ENCODE measurements around the gene AKR7A2. TPM values are rescaled to one million over a fixed set of nuclear protein-coding genes. Genes with fewer than 3 reads are reported as not detected.

AKR7A2 gene
- total and polyA plus RNA-seq, 2 experiments from 2014 or later = 20.8 to 53.6 TPM

DNA sequence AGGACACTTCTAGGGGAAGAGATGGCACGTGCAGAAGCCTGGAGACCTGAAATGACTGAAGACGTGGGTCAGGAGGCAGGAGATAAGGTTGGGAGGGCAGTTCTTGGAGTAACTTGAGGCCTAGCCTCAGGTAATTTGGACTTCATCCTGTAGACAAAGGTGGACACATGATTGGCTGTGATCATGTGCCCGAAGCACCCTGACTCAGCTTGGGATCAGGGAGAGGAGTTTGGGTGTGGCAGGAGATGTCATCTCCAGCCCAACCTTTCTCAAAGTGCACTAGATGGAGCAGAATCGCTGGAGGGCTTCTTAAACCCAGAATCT lies 1.7 kb upstream of the AKR7A2 start:
- Mint-ChIP-seq H3K9me3 (no peaks in the 10 kb centered on the region), H3K36me3 (ENCODE audit: low read depth) (peaks cover 13% of the 10 kb centered on the region), H3K4me3 (peak overlapping the region; percentile 83; the same call in 2 of the 3 replicates), H3K27ac (no peak overlapping the region), H3K4me1 (peaks cover 22% of the 10 kb centered on the region), H3K27me3 (ENCODE audit: insufficient read depth, low read depth, poor library complexity) (peaks cover 5% of the 10 kb centered on the region)
- TF ChIP-seq, protein P1, sequence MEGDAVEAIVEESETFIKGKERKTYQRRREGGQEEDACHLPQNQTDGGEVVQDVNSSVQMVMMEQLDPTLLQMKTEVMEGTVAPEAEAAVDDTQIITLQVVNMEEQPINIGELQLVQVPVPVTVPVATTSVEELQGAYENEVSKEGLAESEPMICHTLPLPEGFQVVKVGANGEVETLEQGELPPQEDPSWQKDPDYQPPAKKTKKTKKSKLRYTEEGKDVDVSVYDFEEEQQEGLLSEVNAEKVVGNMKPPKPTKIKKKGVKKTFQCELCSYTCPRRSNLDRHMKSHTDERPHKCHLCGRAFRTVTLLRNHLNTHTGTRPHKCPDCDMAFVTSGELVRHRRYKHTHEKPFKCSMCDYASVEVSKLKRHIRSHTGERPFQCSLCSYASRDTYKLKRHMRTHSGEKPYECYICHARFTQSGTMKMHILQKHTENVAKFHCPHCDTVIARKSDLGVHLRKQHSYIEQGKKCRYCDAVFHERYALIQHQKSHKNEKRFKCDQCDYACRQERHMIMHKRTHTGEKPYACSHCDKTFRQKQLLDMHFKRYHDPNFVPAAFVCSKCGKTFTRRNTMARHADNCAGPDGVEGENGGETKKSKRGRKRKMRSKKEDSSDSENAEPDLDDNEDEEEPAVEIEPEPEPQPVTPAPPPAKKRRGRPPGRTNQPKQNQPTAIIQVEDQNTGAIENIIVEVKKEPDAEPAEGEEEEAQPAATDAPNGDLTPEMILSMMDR (conservative IDR thresholded peaks at IDR 0.05; ENCODE audit: low read depth in 2 of 2) = no peak
- TF ChIP-seq STAT1 (IDR thresholded peaks at IDR 0.05; ENCODE audit: unreplicated experiment) (no peak), POLR2AphosphoS5 (IDR thresholded peaks at IDR 0.05; ENCODE audit: low read depth) (no peak), ZNF114 (CRISPR knock-in tag; IDR thresholded peaks at IDR 0.05) (no peak), CREB1 (CRISPR knock-in tag; IDR thresholded peaks at IDR 0.05; ENCODE audit: low read depth) (no peak), EZH2phosphoT487 (IDR thresholded peaks at IDR 0.05; ENCODE audit: unreplicated experiment) (no peak), NANOG (IDR thresholded peaks at IDR 0.05; ENCODE audit: borderline replicate concordance) (no peak), JUNB (IDR thresholded peaks at IDR 0.05; ENCODE audit: unreplicated experiment) (no peak), EZH2 (IDR thresholded peaks at IDR 0.05; ENCODE audit: low read depth, unreplicated experiment) (no peak)
- TF ChIP-seq, protein P2, sequence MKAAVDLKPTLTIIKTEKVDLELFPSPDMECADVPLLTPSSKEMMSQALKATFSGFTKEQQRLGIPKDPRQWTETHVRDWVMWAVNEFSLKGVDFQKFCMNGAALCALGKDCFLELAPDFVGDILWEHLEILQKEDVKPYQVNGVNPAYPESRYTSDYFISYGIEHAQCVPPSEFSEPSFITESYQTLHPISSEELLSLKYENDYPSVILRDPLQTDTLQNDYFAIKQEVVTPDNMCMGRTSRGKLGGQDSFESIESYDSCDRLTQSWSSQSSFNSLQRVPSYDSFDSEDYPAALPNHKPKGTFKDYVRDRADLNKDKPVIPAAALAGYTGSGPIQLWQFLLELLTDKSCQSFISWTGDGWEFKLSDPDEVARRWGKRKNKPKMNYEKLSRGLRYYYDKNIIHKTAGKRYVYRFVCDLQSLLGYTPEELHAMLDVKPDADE (IDR thresholded peaks at IDR 0.05) = no peak
- TF ChIP-seq, protein P3, sequence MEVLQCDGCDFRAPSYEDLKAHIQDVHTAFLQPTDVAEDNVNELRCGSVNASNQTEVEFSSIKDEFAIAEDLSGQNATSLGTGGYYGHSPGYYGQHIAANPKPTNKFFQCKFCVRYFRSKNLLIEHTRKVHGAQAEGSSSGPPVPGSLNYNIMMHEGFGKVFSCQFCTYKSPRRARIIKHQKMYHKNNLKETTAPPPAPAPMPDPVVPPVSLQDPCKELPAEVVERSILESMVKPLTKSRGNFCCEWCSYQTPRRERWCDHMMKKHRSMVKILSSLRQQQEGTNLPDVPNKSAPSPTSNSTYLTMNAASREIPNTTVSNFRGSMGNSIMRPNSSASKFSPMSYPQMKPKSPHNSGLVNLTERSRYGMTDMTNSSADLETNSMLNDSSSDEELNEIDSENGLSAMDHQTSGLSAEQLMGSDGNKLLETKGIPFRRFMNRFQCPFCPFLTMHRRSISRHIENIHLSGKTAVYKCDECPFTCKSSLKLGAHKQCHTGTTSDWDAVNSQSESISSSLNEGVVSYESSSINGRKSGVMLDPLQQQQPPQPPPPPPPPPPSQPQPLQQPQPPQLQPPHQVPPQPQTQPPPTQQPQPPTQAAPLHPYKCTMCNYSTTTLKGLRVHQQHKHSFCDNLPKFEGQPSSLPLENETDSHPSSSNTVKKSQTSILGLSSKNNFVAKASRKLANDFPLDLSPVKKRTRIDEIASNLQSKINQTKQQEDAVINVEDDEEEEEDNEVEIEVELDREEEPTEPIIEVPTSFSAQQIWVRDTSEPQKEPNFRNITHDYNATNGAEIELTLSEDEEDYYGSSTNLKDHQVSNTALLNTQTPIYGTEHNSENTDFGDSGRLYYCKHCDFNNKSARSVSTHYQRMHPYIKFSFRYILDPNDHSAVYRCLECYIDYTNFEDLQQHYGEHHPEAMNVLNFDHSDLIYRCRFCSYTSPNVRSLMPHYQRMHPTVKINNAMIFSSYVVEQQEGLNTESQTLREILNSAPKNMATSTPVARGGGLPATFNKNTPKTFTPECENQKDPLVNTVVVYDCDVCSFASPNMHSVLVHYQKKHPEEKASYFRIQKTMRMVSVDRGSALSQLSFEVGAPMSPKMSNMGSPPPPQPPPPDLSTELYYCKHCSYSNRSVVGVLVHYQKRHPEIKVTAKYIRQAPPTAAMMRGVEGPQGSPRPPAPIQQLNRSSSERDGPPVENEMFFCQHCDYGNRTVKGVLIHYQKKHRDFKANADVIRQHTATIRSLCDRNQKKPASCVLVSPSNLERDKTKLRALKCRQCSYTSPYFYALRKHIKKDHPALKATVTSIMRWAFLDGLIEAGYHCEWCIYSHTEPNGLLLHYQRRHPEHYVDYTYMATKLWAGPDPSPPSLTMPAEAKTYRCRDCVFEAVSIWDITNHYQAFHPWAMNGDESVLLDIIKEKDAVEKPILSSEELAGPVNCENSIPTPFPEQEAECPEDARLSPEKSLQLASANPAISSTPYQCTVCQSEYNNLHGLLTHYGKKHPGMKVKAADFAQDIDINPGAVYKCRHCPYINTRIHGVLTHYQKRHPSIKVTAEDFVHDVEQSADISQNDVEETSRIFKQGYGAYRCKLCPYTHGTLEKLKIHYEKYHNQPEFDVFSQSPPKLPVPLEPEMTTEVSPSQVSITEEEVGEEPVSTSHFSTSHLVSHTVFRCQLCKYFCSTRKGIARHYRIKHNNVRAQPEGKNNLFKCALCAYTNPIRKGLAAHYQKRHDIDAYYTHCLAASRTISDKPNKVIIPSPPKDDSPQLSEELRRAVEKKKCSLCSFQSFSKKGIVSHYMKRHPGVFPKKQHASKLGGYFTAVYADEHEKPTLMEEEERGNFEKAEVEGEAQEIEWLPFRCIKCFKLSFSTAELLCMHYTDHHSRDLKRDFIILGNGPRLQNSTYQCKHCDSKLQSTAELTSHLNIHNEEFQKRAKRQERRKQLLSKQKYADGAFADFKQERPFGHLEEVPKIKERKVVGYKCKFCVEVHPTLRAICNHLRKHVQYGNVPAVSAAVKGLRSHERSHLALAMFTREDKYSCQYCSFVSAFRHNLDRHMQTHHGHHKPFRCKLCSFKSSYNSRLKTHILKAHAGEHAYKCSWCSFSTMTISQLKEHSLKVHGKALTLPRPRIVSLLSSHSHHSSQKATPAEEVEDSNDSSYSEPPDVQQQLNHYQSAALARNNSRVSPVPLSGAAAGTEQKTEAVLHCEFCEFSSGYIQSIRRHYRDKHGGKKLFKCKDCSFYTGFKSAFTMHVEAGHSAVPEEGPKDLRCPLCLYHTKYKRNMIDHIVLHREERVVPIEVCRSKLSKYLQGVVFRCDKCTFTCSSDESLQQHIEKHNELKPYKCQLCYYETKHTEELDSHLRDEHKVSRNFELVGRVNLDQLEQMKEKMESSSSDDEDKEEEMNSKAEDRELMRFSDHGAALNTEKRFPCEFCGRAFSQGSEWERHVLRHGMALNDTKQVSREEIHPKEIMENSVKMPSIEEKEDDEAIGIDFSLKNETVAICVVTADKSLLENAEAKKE (CRISPR knock-in tag; IDR thresholded peaks at IDR 0.05) = no peak
- TF ChIP-seq, protein P4, sequence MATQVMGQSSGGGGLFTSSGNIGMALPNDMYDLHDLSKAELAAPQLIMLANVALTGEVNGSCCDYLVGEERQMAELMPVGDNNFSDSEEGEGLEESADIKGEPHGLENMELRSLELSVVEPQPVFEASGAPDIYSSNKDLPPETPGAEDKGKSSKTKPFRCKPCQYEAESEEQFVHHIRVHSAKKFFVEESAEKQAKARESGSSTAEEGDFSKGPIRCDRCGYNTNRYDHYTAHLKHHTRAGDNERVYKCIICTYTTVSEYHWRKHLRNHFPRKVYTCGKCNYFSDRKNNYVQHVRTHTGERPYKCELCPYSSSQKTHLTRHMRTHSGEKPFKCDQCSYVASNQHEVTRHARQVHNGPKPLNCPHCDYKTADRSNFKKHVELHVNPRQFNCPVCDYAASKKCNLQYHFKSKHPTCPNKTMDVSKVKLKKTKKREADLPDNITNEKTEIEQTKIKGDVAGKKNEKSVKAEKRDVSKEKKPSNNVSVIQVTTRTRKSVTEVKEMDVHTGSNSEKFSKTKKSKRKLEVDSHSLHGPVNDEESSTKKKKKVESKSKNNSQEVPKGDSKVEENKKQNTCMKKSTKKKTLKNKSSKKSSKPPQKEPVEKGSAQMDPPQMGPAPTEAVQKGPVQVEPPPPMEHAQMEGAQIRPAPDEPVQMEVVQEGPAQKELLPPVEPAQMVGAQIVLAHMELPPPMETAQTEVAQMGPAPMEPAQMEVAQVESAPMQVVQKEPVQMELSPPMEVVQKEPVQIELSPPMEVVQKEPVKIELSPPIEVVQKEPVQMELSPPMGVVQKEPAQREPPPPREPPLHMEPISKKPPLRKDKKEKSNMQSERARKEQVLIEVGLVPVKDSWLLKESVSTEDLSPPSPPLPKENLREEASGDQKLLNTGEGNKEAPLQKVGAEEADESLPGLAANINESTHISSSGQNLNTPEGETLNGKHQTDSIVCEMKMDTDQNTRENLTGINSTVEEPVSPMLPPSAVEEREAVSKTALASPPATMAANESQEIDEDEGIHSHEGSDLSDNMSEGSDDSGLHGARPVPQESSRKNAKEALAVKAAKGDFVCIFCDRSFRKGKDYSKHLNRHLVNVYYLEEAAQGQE (IDR thresholded peaks at IDR 0.05; ENCODE audit: unreplicated experiment) = no peak
- Histone ChIP-seq H4K20me1 (replicated peaks; ENCODE audit: insufficient read depth) (0 out of 2 replicates have a peak, but pooled peaks cover 3% of the 10 kb centered on the region), H3K4me2 (no peak overlapping the region), H3K36me3 (ENCODE audit: insufficient read depth) (no peaks in the 10 kb centered on the region), H3K27me3 (ENCODE audit: insufficient read depth) (peaks cover 10% of the 10 kb centered on the region), H2AFZ (no peak overlapping the region), H3K9me2 (ENCODE audit: insufficient read depth) (no peaks in the 10 kb centered on the region), H3K27ac (ENCODE audit: low read depth) (no peak overlapping the region), H3K79me2 (replicated peaks; ENCODE audit: insufficient read depth) (no peaks in the 10 kb centered on the region; the same call in 1 of the 2 replicates), H3K4me3 (no peak overlapping the region), H3K4me1 (ENCODE audit: insufficient read depth) (0 out of 2 replicates have a peak, but pooled peaks cover 8% of the 10 kb centered on the region), H3F3A (replicated peaks; ENCODE audit: low read depth) (no peaks in the 10 kb centered on the region)
- no peak for DNase-seq (ENCODE audit: low spot score)
- no peak for ATAC-seq
